H1 (cell line): ENCODE measurements around the gene RIN3. TPM values are rescaled to one million over a fixed set of nuclear protein-coding genes. Genes with fewer than 3 reads are reported as not detected.

Experiments
- BACH1 ChIP-seq: IDR thresholded peaks from 2 replicates; pipeline ENCODE4 v1.6.1; 2012; ENCODE audit warnings: low read length, improper control_type of control experiment
- CBX5 ChIP-seq: fragments of 300-800, 300-1000 bp; sonication (generic); IDR thresholded peaks from 2 replicates; pipeline ENCODE4 v1.7.1; 2016; ENCODE audit warnings: antibody characterized with exemption, low read length, low read depth
- CBX8 ChIP-seq: fragments of 300-800, 300-1000 bp; sonication (generic); IDR thresholded peaks from 2 replicates; pipeline ENCODE4 v1.7.1; 2016; ENCODE audit warnings: low read depth, low read length, borderline replicate concordance
- CHD2 ChIP-seq: IDR thresholded peaks from 2 replicates; pipeline ENCODE4 v1.6.1; 2012; ENCODE audit warnings: low read length, improper control_type of control experiment
- NRF1 ChIP-seq: IDR thresholded peaks from 2 replicates; pipeline ENCODE4 v1.6.1; 2011; ENCODE audit warnings: mild to moderate bottlenecking, low read depth, low read length, improper control_type of control experiment
- PHF8 ChIP-seq: fragments of 200-600 bp; sonication (generic); conservative IDR thresholded peaks from 2 replicates; pipeline ENCODE4 v1.7.1; 2012; ENCODE audit warnings: low read depth, mild to moderate bottlenecking, inconsistent platforms, low read length, moderate library complexity
- POU5F1 ChIP-seq: IDR thresholded peaks from 2 replicates; pipeline ENCODE4 v1.6.1; 2011; ENCODE audit warnings: low read depth, mild to moderate bottlenecking, low read length, moderate library complexity
- TBP ChIP-seq: IDR thresholded peaks from 2 replicates; pipeline ENCODE4 v1.6.1; 2011; ENCODE audit warnings: low read depth, low read length, improper control_type of control experiment
- polyA plus RNA-seq, 7 experiments: library from polyadenylated mRNA; depleted of rRNA in 3 of 7; stranded (reverse) in 5 of 7; unstranded in 2 of 7; fragments of >200 nt in 5 of 7; fragments of 200-250 nt in 2 of 7; gene quantifications; 1 replicate in 5 of 7; 2 replicates in 1 of 7; 4 replicates in 1 of 7; pipeline versions ENCODE4 v1.2.1 to v1.2.3, GENCODE V29; 2011 to 2013; ENCODE audit warnings: missing spikeins in 2 of 7, mixed read lengths in 2 of 7
- total RNA-seq: library from RNA; stranded (reverse); fragmentation: NEBNext Ultra II Directional; extraction: Animal tissue kit (Norgen Biotek cat#: 25700); gene quantifications from 2 replicates; pipeline ENCODE4 v1.2.1, GENCODE V29; 2021

RIN3 gene
- total and polyA plus RNA-seq, 2 of the 8 experiments (the other 6 are each of a cell fraction or from before 2014, with no cell fraction given): 0.59 to 1.5 TPM

DNA sequence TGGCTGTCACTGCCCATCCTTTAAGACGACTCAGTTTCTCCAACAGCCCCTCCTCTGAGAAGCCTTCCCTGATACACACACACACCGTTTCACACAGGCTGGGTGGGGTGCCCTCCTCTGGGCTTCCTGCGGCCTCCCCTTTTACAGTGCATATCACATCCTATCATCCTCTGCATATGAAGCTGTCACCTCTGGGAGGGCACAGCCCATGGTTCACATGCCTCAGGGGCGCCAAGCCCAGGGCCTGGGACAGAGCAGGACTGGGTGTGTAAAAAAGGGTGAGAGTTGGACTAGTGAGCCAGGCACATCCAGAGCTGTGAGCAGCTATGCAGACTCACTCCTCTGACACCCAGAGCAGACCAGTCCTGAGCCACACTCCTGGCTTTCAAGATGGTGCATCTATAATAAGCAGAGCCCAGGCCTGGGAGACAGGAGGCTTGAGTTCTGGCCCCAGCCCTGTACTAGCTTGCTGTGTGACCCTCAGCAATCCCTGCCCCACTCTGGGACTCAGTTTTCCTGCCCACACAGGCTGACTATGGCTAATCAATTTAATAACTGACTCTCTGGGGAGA is 172.3 kb downstream of the RIN3 start (continued):
- TF ChIP-seq NRF1 (no peak), CBX8 (no peak), CBX5 (no peak), POU5F1 (no peak), BACH1 (no peak), CHD2 (no peak), PHF8 (no peak), TBP (no peak)
